Stimulated activated CD8-positive, alpha-beta memory T cell treated with anti-CD3 and anti-CD28 coated beads, Interleukin-4, amount 100 ng/mL, for 1 hour (primary cell): ENCODE results near the gene HECTD1.
"Not testable (repeated sequence)": the region's sequence is repeated elsewhere in the genome, so short reads cannot be mapped to it uniquely, and the experiment has no call there.

Experiments used
- DNase-seq, 2 donors: peaks; one replicate each; pipeline ENCODE4 v3.0.0-alpha.2; 2020; ENCODE audit warnings: low read depth in 2 of 2, low spot score in 1 of 2

HECTD1 gene

GRCh38 chr14:31095817-31096216 lies 111.8 kb downstream of the HECTD1 start:
- DNase-seq: not testable (repeated sequence)

DNA sequence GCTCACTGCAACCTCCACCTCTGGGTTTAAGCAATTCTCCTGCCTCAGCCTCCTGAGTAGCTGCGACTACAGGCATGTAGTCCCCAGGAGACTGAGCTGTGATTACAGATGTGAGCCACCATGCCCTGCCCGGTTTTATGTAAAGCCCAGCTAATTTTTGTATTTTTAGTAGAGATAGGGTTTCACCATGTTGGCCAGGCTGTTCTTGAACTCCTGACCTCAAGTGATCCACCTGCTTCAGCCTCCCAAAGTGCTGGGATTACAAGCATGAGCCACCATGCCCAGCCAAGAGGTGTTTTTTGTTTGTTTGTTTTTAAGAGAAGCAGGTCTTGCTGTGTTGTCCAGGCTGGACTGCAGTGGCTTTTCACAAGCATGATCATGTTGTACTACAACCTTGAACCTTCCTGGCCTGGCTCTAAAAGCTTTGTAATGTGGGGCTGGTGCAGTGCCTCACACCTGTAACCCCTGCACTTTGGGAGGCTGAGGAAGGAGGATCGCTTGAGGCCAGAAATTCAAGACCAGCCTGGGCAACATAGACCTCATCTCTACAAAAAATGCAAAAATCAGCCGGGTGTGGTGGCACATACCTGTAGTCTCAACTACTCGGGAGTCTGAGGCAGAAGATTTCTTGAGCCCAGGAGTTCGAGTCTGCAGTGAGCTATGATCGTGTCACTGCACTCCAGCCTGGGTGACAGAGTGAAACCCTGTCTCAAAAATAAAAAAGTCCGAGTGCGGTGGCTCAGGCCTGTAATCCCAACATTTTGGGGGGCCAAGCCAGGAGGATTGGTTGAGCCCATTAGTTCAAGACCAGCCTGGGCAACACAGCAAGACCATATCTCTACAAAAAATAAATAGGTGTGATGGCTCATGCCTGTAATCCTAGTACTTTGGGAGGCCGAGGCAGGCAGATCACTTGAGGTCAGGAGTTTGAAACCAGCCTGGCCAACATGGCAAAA lies 113.4 kb downstream of the HECTD1 start:
- not testable (repeated sequence) for DNase-seq

- no peak for DNase-seq
Measured at GRCh38 chr14:31092160-31092708, 115.4 kb downstream of the HECTD1 start.

- DNase-seq: no peak
Measured at GRCh38 chr14:31090883-31091764, 116.5 kb downstream of the HECTD1 start.

DNA sequence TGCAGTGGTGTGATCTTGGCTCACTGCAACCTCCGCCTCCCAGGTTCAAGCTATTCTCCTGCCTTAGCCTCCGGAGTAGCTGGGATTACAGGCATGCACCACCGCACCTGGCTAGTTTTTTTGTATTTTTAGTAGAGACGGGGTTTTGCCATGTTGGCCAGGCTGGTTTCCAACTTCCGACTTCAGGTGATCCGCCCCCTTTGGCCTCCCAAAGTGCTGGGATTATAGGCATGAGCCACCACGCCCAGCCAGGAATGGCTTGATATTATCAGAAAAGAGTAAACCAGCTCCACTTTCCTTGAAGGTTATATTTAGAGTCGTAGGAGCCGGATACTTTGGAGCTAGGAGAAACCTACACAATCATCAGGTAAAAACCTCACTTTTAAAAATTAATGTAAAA lies 121.1 kb downstream of the HECTD1 start:
- DNase-seq: not testable (repeated sequence)

- no peak for DNase-seq
Measured at GRCh38 chr14:31085027-31085426, 122.6 kb downstream of the HECTD1 start.

DNA sequence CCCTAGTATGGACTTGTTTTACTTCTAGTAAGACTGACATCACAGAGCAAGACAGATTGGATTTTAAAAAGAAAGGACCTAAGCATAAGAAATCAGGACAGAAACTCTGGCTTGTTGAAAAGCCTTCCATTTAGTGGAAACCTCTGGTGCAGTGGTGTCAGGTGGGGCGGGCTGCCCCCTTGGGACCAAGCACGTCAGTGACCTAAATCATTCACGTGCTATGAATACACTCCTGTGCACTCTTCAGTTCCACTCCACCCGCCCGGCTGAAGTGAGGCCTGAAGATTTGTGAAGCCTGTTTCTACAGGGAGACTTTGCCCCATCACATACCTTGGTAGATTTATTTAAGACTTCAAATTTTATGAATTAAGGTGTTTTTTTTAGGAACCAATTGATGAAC lies 123.2 kb downstream of the HECTD1 start:
- no peak for DNase-seq

DNA sequence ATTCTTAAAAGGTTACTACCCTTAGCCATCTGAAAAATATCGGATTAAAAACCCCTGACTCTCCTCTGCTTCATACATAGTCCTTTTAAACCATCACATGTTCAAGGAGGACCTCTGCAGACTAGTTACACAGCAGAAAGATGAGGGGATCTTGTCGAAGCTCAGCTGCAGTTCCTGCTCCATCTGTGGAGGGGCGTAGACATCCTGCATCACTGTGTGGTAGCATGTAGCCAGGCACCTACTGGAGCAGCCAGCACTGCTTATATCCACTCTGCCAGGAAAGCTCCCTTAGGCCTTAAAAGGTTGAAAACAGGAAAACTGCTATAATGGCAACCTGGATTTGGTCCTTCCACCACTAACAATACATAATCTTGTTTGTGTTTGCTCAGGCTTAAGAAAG lies 123.8 kb downstream of the HECTD1 start:
- no peak for DNase-seq

- DNase-seq: no peak
Measured at GRCh38 chr14:31080484-31080883, 127.1 kb downstream of the HECTD1 start.

DNA sequence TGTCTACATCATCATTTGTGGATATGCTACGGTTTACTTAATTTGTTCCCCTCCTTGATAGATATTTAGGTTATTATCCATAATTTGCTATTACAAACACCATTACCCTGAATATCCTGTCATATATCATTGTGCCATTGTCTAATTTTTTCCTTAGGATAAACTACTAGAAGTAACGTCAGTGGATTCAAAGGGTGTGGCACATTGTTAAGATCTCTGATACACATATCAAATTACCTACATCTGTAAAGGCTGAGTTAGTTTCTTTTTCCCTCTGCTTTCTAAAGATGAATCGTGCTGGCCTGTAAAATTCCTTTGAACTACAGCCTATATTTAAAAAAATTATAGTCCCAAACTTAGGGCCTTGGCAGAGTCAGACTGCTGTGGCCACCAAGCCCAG lies 127.5 kb downstream of the HECTD1 start:
- no peak for DNase-seq

DNA sequence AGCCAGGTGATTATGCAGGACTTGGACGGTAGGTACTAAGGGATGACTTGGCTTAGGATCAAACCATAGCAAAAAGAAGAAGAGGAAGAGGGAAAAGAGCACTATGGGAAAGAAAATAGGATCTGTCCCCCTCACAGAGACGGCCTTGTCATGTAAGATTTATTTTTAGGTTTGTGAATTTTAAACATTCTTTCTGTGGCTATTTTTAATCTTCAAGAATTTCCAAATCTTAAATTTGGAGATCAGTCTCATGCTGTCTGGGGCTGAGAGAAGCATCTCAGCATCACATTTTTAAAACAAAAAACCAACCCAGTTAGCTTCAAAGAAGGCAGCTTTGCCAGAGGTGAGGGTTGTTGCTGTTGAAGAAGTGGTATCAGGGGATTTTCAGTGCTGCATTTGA lies 128.8 kb downstream of the HECTD1 start:
- DNase-seq: no peak

- no peak for DNase-seq
Measured at GRCh38 chr14:31075144-31075543, 132.4 kb downstream of the HECTD1 start.

DNA sequence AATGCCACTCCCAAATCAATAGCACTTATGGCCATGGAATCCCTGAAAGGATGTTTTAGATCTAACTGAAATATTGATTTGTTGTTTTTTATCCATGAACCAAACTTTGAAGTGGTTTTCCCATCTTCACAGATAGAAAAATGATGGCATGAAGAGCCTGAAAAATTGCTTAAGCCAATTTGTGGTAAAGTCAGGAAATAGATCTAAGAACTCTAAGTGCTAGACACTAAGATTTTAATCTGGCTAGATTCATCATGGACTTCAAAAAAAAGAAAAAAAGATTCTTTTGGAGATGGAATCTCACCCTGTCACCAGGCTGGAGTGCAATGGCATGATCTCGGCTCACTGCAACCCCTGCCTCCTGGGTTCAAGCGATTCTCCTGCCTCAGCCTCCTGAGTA lies 136.4 kb downstream of the HECTD1 start:
- no peak for DNase-seq

GRCh38 chr14:31070431-31070830 lies 137.2 kb downstream of the HECTD1 start:
- no peak for DNase-seq

DNA sequence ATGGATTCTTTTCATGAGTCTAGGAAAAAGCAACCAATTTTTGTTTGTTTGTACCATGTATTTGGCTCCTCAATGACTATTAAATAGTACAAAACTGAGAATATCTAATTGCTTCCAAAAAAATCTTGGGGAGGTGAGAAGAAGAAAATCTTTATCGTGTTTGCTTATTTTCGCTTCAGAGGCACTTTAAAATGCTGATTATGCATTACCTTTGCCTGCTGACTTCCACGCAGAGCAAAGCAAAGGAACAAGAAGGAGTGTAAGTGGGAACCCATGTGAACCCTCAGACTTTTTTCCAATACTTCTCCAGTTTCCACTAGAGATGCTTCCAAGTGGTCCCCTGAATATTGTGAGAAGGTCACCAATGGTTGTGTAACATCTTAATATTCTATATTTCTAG lies 138.2 kb downstream of the HECTD1 start:
- no peak for DNase-seq

GRCh38 chr14:31068235-31068634 lies 139.4 kb downstream of the HECTD1 start:
- no peak for DNase-seq

DNA sequence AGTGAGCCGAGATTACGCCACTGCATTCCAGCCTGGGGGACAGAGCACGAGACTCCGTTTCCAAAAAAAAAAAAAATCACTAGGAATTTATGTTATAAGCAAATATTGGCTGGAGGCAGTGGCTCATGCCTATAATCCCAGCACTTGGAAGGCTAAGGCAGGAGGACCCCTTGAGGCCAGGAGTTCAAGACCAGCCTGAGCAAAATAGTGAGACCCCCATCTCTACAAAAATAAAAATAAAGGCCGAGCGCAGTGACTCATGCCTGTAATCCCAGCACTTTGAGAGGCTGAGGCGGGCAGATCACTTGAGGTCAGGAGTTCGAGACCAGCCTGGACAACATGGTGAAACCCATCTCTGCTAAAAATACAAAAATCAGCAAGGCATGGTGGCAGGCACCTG lies 144.7 kb downstream of the HECTD1 start:
- DNase-seq: not testable (repeated sequence)

DNA sequence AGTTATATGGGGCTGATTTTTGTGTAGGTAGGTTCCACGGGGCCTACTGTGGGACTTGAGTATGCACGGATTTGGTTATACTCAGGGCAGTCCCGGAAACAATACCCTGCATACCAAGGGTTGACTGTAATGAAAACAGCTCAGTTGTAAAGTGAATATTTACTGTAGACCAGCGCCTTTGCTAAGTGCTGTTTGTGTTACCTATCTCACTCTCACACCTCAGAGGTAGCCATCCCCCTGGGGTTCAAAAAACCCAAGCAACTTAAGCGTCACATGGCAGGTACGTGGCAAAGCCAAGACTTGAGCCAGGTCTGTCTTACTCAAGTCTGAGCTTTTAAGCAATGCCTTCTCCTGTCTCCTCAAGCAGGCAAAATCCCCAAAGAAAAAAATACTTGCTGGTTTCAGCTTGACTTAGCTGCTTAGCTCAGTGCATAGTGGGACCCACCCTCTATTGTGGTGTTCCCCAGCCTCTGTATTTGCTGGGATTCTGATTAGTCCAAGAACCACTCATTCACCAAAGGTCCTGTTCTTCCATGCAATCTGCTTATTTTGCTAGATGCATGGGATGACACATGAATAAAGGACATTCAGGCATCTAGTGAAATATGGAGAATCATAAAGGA lies 147.2 kb downstream of the HECTD1 start:
- DNase-seq: no peak

DNA sequence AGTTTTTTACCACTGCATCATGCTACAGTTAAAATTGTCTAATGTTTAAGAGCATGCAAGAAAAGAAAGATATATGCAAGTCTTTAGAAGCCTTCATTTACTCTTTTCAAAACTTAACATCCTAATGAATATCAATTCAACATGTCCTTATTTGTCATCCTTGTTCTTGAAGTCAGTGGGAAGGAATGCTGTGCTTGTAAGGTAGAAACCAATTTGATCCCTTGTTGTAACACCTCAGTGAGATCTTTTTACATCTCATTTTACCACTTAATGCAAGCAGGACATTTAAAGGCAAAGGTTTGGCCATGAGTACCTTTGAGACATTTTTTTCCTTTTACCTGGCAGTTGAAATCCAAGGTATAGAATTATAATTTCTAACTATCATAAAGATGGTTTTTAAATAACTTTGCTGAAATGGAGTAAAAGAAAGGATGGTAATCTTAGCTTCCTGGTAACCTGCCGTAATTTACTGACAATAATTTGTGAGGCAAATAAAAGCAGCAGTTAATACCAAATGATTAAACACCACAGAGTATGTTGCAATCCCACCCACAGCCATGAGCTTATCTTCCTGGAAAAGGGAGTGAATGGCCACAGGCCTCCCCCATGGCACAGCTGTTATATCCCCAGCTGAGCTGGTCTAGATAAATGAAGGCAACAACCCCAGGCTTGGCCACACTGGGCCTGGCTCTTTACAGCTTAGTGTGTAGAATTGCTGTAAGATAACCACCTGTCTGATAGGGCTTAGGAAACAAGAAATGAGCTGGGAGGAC lies 148.3 kb downstream of the HECTD1 start:
- no peak for DNase-seq

- no peak for DNase-seq
Measured at GRCh38 chr14:31057701-31058364, 149.8 kb downstream of the HECTD1 start.
